GM19025 (cell line): ENCODE results near the gene ULBP1.
"Not testable (repeated sequence)": the region's sequence is repeated elsewhere in the genome, so short reads cannot be mapped to it uniquely, and the experiment has no call there.

Experiments
- ATAC-seq: cut with Tn5 transposase; IDR thresholded peaks from one replicate; pipeline ENCODE4 v1.9.1; 2021; ENCODE audit warnings: mild to moderate bottlenecking, low read depth, moderate library complexity; ENCODE audit not compliant: unreplicated experiment

The ULBP1 gene

DNA sequence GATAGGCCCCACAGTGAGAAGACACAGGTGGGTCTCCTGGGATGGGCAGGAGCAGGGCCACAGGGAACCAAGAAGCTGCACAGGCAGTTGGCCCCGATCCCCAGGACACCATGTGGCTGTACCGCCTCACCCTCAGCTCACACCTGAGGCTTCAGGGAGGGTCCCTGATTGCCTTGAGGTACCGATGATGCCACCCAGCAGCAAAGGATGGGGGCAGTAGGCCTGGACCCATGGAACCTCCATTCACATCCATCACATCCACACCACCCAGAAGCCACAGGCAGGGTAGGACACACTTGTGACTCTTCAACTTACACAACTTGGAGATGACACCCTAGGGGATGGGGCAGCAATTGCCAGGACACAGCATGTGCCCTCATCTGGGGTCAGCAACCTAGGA, 39.9 kb downstream of the ULBP1 start:
- not testable (repeated sequence) for ATAC-seq

DNA sequence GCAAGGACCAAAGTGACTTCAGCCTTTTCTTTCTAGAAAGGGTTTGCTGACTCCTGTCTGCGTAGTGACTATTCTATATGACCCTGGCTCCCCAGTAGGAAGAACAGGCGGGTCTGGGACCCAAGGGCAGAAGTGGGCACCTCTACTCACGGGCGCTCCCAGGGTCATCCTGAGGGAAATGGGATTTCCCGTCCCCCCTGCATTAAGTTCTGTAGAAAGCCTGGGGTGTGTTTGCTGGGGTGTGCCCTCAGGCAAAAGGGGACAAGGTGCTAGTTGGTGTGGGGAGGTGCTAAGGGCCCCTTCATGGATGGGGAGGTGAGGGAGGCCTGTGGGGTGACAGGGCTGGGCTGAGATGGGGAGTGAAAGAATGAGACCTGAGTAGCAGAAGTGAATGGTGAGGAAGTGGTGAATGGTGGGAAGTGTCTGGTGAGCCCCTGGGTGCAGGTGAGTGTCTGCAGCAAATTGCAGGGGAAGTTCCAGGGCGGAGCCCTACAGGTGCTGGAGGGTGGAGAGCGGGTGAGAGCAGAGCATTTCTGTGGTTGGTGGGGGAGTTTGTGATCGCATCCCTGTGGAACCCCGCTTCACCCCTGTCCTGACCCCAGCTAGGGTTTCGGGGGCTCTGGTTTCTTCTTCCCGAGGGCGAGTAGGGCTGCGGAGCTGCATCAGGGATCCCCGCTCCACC, 40.5 kb downstream of the ULBP1 start:
- ATAC-seq, result no peak

DNA sequence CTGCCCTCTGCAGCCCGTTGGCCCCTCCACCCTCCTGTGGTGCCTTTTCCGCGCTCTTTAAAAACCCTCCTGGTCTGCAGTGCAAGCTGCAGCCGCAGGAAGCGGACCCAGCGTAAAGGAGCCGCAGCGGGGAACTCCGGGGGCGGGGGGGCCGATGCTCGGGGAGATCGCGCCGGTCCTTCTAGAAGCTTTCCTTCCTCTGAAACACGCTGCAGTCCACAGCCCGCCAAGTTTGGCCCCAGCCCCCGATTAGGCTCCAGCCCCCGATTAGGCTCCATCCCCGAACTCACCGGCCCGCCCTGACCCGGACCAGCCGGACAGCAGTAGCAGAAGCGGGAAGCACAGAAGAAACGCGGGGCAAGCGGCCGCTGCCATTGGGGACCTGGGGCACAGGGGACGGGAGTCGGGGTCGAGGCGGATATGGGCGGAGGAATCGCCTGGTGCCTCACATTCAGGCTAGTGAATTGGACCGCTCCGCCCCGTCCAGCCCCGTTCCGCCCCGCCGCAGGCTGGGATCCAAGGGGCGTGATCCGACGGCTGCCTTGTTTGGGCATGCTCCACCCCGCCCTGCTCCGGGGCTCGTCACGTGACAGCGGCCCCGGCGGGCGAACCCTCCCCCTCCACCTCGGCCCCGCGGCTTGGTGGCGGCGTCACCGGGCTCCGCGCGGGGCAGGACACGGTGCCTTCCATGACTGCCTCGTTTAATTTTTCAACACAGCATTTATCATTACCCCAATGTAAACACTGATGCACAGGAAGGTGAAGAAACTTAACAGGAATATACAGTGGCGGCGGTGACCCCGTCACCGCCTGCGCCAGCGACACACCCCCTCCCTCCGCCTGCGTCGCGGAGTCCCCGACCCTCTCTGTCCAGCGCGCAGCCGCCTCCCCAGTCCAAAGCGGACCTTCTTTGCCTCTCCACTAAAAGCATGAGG, 41.3 kb downstream of the ULBP1 start:
- peak; percentile 50 for ATAC-seq

DNA sequence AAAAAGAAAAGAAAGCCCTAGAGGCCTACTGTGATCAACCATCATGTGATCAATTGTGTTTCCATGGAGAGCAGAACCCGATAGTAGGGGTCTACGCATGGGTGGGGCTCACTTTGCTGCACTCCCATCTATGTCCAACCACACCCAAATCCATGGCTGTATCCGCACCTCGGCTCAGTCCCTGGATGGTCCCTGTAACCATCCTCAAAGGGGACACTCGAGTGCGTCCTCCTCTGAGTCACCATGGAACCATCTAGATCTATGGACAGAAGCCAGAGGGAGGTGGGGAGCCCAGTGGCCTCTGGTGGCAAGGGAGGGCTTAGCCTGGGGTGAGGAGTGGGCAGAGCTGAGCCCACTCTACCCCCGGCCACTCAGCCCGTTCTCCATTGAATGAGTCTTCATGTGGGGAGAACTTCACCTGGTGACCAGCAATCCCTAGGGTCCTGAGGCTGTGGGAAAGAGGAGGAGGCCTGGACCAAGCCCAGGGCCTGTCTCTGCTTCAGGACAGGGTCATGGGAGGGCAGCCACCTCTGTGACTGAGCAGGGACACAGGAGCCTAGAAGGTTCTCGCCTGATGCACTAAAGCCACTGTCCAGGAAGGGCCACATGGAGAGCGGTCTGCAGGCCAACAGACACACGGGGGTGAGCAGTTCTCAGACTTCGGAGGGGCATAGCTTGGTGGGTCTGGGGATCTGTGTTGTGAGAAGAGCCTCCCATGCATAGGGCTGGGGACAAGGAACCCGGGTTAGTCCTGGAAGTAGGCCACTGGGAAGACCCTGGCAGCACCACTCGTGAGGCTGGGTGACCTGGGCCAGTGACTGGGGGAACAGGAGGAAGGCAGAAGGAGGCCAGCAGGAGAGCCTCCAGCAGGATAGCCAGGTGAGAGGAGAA, 42.3 kb downstream of the ULBP1 start:
- no peak for ATAC-seq

DNA sequence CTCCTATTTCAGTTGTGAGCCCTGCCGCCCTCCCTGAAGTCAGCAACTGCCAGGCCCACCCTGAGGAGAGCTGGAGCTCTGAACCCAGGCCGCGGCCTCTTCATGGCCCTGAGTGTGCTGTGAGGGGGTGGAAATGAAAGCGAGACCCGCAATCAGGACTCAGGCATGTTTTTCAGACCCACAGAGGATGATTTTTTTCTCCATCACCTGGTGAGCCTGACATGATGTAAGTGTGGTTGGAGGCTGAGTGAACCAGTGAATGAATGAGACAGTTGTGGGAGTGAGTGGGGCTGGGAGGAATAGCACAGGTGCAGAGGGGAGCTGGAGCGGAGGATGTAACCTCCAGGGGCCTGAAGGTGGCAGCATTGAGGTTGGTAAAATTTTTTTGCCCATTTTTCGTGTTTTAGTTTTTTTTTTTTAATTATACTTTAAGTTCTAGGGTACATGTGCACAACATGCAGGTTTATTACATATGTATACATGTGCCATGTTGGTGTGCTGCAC, 43.3 kb downstream of the ULBP1 start:
- ATAC-seq, result no peak

DNA sequence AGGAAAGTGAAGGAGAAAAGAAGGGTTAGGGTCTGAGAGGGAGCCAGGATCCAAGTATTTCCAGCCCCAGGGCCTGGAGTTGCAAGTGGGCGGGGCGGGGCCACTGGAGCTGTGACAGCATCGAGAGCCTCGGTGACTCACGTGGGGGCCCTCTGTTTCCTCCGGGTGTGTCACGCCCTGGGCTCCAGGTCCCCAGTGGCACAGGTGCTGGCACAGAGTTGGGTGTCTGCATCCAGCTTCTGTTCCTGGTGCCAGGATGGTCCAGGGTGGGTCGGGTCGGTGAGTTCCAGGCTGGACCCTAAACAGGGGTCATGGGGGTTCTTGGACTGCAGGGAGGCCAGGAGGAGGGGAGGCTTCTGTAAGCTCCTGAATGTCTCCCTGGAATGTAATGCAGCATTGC, 44.8 kb downstream of the ULBP1 start:
- no peak for ATAC-seq

DNA sequence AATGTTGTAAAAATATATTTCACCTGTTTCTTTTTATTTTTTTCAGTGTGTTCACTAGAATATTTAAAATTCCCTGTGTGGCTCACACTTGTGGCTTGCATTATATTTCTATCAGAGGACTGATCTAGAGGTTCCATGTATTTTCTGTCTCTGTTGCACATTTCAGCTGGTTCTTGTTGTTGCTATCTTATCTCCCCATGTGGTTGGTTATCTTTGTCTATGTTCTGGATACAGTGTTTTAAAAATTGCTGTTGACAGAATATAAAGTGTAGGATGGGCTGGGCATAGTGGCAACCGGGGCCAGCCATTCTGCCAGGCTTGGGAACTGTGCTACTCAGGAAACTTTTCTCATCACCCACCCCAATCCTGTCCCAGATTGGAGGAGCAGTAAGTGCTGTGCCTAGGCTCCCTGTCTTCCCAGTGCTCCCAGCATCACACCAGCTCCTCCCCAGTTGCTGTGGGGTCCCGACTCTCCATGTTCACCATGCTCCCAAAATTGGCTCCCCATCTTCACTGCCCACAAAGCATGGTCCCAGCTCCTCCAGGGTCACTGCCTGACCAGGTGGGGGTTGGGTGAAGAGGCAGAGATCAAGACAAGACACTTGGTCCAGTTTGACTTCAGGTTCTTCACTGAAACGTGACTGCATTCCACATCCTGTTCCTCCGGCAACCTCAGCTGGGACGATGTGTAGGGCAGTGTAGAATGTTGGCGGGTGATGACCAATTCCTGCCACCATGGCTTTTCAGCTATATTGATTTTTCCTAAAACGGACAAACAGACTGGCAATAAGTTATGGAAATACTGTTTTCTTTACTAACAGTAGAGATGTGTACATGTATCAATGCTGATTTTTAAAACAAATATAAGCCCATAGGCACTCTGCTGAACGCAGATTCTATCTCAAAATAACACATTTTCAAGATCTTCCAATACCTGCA, 49.4 kb downstream of the ULBP1 start:
- ATAC-seq, result not testable (repeated sequence)

DNA sequence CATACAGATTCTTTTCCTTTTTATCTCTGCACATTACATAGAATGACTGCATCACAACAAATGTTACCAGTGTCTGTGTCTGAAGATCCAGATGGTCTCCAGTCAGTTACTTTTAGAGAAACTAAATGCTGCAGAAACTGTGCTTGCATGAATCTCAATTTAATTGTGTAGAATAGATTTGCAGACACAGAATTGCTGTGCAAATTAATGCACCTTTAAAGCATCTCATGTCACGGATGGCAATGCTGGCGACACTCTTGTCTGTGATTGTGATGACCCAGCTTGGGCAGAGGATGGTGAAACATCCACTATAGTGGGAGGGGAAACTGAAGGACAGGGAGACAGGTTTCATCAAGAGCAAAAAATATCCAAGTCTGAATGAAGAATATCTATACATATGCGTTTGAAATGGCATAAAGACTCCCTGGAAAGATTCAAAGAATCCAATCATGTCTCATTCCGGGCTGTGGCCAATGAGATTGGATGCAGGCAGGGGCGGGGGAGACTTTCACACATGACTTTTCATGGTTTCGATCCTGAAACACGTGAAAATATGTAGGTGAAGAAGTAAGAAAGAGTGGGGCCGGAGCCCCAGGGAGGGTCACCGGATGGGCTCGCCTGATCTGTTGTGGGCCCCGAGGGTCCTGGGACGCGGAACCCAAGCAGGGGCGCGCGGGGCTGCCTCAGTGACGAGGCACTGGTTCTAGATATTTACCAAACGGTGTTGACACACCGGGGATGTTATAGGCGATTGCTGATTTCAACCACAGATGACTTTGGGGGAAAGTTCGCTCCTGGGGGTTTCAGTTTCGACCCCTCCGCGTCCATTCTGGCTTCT, 50.3 kb downstream of the ULBP1 start:
- not testable (repeated sequence) for ATAC-seq

DNA sequence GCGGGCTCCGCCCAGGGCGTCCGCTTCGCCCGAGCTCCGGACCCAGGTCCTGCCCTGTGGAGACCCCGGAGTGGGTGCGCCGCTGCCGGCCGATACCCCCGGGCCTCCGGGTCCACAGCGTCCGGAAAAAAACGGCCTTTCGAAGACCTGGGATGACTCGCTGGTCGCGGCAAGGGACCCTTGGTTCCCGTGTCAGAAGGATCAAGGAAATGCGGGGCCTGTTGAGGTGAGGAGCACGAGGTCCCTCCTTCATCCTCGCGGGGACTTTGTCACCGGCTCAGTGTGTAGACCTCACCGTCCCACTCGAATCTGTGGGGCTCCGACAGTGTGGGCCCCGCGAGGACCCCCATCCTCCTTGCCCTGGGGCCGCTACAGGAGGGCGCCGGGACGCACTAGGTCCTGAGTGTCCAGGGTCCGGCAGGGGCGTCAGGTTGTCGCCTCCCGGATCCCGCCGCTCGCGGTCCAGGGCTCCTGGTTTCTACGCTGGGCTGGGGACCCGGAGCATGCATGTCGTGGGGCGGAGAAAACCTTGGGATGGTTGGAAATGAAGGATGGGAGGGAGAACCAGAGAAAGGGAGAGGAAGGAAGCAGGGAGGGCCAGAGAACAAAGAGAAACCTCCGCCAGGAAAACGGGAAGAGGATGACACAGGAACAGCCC, 51.0 kb downstream of the ULBP1 start:
- not testable (repeated sequence) for ATAC-seq

DNA sequence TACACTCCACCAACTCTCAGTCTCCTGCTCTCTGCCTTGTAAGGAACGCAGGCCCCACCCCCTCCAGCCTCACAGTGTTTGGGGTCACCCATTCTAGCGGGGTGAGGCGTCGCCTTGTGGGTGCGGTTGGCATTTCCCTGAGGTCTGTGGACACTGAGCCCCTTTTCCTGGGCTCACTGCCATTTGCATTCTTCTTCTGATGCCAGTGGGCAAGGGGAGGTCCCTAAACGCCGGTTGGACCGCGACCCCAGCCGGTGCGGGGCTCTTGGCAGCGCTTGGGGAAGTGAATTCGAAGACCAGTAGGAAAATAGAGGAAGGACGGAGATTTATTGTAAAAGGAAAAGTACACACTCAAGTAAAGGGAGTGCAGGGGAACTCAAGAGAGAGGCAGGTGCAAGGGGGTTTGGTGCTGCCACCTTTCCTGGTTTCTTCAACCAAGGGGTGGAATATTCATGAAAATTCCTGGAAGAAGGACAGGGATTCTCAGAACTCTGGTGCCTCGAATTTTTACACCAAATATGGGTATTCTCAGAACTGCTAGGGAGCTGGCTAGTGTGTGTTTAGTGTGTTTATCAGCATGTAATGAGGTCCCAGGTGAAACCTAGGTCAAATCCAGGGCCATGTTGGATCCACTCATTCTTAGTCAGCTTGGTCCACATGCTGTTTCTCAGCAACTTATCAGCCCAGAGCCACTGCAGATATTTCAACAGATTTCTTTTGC, 51.7 kb downstream of the ULBP1 start:
- ATAC-seq, result not testable (repeated sequence)

DNA sequence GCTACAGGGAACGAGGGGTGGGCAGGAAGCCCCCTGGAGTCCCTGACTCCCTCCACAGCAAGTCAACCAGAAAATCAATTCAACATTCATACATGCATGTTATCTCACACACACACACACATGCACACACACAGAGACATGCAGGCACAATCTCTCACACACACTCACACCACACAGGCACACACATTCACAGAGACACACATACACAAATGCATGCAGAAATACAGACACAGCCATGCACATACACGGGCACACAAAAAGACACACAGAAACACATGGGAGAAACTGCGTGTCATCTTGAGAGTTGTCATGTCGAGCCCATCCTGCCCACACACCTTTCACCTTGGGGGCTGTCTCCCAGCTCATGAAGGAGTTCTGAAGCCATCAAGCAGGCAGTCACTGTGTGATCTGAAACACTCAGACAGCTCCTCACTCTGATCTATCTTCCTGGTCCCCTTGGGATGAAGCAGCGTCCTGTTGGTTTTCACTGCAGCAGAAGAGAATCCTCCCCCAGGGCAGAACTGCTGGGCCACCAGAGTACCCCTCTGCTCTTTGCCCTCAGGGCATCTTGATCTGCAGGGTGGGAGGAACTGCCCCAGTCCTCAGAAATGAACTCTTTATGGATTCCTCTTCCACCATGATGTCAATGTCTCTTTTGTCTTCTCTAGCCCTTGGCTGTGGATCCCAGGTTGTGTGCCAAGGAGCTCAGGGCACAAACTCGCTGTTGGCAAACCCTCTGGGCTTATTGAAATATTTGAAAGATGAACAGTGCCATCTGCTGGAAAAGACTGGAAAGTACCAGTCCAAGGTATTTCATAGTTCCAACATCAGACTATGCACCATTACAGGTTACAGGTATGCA, 52.8 kb downstream of the ULBP1 start:
- peak; percentile 58 for ATAC-seq

DNA sequence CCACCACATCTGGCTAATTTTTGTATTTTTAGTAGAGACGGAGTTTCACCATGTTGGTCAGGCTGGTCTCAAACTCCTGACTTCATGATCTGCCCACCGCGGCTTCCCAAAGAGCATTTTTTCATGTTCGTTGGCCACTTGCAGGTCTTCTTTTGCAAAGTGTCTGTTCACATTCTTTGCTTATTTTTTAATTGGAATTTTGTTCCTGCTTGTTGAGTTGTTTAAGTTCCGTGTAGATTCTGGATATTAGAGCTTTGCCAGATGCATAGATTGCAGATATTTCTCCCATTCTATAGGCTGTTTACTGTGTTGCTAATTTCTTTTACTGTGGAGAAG, 53.4 kb downstream of the ULBP1 start:
- ATAC-seq, result not testable (repeated sequence)

DNA sequence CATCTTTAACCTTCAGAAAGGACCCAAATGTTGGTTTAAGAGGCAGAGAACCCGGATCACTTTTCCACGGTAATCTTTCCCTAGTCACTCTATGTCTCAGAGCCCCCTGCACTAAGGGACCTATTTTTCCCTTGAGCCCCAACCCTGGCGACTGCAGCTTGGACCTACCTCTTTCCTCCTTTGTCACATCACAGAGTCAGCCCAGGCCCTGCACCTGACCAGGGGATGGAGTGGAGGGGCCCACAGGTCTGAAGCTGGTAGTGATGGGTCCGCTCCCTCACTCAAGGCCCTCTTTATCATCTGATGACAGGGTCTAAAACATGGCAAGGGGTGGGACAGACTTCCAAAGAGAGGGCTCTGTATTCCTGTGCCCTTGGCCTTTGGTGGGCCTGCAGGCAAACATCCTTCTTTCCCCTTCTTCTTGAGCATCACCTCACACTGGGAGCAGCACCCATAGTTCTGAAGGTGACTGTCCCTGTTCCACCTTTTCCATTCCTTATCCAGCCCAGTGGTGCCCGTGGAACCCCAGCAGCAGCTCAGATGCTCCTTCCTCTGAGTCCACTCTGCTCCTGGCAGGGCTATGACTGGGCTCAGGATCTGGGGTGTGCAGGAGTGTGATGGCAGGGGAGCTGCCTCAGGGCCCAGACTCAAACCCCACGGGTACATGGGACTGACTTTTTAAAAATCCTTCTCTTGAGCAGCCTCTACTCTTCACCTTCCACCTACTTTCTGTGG, 55.3 kb downstream of the ULBP1 start:
- ATAC-seq, result no peak

DNA sequence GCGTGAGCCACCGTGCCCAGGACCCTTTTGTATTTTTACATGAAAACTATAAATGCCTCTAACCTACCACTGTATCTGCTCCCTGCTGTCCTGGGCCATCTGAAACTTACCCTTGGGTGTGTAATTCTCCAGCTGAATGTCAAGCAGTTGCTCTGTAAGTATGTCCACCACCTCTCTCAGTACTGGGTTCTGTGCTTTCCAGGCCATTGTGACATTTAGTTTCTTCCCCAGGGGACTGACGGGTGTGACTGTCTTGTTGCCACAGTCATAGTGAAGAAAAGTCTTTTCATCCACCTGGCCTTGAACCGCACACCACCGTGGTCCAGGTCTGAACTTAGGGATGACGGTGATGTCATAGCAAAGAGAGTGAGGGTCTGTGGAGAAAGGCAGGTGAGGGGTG, 58.1 kb downstream of the ULBP1 start:
- ATAC-seq, result not testable (repeated sequence)
